ENCODE data around the gene CDK6. TPM values are rescaled to one million over a fixed set of nuclear protein-coding genes. Genes with fewer than 3 reads are reported as not detected.

CDK6 gene
- total RNA-seq, 1 experiment from 2014 or later = 175 TPM

- POLR2A ChIA-PET = no interaction called here
- DNase-seq = no peak
- H3K27me3 ChIP-seq (replicated peaks; ENCODE audit: control insufficient read depth, insufficient read depth, low read length) = no peaks in the 10 kb centered on the region
- no peaks in the 10 kb centered on the region for H3K36me3 Mint-ChIP-seq (ENCODE audit: insufficient read depth, unreplicated experiment)
- intact Hi-C loops (cut with micrococcal nuclease; ENCODE audit: unreplicated experiment) = no loop called here
- peaks cover 14% of the 10 kb centered on the region for H3K4me1 ChIP-seq
- H3K9me3 ChIP-seq = no peaks in the 10 kb centered on the region
- H3K4me3 Mint-ChIP-seq (ENCODE audit: unreplicated experiment) = no peak overlapping the region
- CTCF ChIA-PET = no interaction called here
- no peak overlapping the region for H3K4me3 ChIP-seq (ENCODE audit: low read depth, low read length)
- TF ChIP-seq, protein P1, sequence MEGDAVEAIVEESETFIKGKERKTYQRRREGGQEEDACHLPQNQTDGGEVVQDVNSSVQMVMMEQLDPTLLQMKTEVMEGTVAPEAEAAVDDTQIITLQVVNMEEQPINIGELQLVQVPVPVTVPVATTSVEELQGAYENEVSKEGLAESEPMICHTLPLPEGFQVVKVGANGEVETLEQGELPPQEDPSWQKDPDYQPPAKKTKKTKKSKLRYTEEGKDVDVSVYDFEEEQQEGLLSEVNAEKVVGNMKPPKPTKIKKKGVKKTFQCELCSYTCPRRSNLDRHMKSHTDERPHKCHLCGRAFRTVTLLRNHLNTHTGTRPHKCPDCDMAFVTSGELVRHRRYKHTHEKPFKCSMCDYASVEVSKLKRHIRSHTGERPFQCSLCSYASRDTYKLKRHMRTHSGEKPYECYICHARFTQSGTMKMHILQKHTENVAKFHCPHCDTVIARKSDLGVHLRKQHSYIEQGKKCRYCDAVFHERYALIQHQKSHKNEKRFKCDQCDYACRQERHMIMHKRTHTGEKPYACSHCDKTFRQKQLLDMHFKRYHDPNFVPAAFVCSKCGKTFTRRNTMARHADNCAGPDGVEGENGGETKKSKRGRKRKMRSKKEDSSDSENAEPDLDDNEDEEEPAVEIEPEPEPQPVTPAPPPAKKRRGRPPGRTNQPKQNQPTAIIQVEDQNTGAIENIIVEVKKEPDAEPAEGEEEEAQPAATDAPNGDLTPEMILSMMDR (IDR thresholded peaks at IDR 0.05; ENCODE audit: insufficient read depth in 1 of 2, low read depth in 1 of 2, low read length in 1 of 2, severe bottlenecking in 1 of 2, unreplicated experiment in 1 of 2) = no peak
- BruUV-seq (replicated peaks) = no TSS peak
- H3K36me3 ChIP-seq (ENCODE audit: control insufficient read depth, insufficient read depth, low read length) = no peaks in the 10 kb centered on the region
- H3K27me3 Mint-ChIP-seq (ENCODE audit: insufficient read depth, unreplicated experiment) = no peaks in the 10 kb centered on the region
- peaks cover 9% of the 10 kb centered on the region for H3K9me3 Mint-ChIP-seq (ENCODE audit: unreplicated experiment)
- no peak overlapping the region for H3K27ac Mint-ChIP-seq (ENCODE audit: unreplicated experiment)
- H3K4me1 Mint-ChIP-seq (ENCODE audit: low read depth, unreplicated experiment) = peaks cover 8% of the 10 kb centered on the region
These were observed 7.4 kb upstream of the CDK6 start for GRCh38 chr7:92843781-92844180.

DNA sequence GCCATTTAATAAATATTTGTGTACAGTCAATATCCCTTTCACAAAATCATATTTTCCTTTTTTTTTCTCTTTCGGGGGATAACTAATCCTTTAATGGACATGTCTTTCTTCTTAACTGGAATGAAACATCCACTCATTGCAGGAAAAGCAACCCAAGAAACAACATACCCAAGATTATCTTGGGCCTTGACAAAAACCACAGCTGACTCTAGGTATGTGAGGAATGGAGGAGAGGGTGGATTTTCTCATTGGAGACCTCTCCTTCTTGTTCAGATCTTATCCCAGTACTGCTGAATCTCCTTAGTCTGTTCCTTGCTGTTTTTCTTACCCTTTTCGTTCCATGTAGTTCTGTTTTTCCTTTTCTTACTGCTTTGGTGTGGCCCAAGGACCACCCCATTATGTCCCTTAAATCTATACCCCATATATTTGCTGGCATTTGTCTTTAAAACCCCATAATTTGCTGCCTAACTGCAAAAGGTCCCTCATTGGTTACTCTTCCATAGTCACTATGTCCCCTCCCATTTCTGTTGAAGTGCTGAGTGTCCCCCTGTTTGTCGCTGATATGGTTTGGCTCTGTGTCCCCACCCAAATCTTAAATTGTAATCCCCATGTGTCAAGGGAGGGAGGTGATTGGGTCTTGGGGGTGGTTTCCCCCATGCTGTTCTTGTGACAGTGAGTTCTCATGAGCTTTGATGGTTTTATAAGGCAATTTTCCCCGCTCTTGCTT, 6.8 kb upstream of the CDK6 start:
- Histone ChIP-seq H3K4me3 (ENCODE audit: low read depth, low read length) (no peak overlapping the region), H3K27me3 (replicated peaks; ENCODE audit: control insufficient read depth, insufficient read depth, low read length) (no peaks in the 10 kb centered on the region), H3K9me3 (no peaks in the 10 kb centered on the region), H3K4me1 (peaks cover 8% of the 10 kb centered on the region), H3K36me3 (ENCODE audit: control insufficient read depth, insufficient read depth, low read length) (no peaks in the 10 kb centered on the region)
- no peaks in the 10 kb centered on the region for H3K36me3 Mint-ChIP-seq (ENCODE audit: insufficient read depth, unreplicated experiment)
- H3K27me3 Mint-ChIP-seq (ENCODE audit: insufficient read depth, unreplicated experiment) = no peaks in the 10 kb centered on the region
- POLR2A ChIA-PET = no interaction called here
- BruUV-seq (replicated peaks) = no TSS peak
- DNase-seq = no peak
- TF ChIP-seq, protein P1 (IDR thresholded peaks at IDR 0.05; ENCODE audit: insufficient read depth in 1 of 2, low read depth in 1 of 2, low read length in 1 of 2, severe bottlenecking in 1 of 2, unreplicated experiment in 1 of 2) = no peak
- intact Hi-C loops (cut with micrococcal nuclease; ENCODE audit: unreplicated experiment) = no loop called here
- peaks cover 6% of the 10 kb centered on the region for H3K4me1 Mint-ChIP-seq (ENCODE audit: low read depth, unreplicated experiment)
- CTCF ChIA-PET = no interaction called here
- H3K9me3 Mint-ChIP-seq (ENCODE audit: unreplicated experiment) = peaks cover 9% of the 10 kb centered on the region
- H3K4me3 Mint-ChIP-seq (ENCODE audit: unreplicated experiment) = no peak overlapping the region
- H3K27ac Mint-ChIP-seq (ENCODE audit: unreplicated experiment) = no peak overlapping the region

- Histone ChIP-seq H3K4me3 (ENCODE audit: low read depth, low read length) (no peak overlapping the region), H3K9me3 (no peaks in the 10 kb centered on the region), H3K36me3 (ENCODE audit: control insufficient read depth, insufficient read depth, low read length) (no peaks in the 10 kb centered on the region), H3K4me1 (no peaks in the 10 kb centered on the region), H3K27me3 (replicated peaks; ENCODE audit: control insufficient read depth, insufficient read depth, low read length) (no peaks in the 10 kb centered on the region)
- peaks cover 6% of the 10 kb centered on the region for H3K4me1 Mint-ChIP-seq (ENCODE audit: low read depth, unreplicated experiment)
- no peak overlapping the region for H3K4me3 Mint-ChIP-seq (ENCODE audit: unreplicated experiment)
- H3K36me3 Mint-ChIP-seq (ENCODE audit: insufficient read depth, unreplicated experiment) = peaks cover 8% of the 10 kb centered on the region
- no TSS peak for BruUV-seq (replicated peaks)
- no peak overlapping the region for H3K27ac Mint-ChIP-seq (ENCODE audit: unreplicated experiment)
- H3K9me3 Mint-ChIP-seq (ENCODE audit: unreplicated experiment) = peaks cover 9% of the 10 kb centered on the region
- TF ChIP-seq, protein P1 (IDR thresholded peaks at IDR 0.05; ENCODE audit: insufficient read depth in 1 of 2, low read depth in 1 of 2, low read length in 1 of 2, severe bottlenecking in 1 of 2, unreplicated experiment in 1 of 2) = no peak
- no peaks in the 10 kb centered on the region for H3K27me3 Mint-ChIP-seq (ENCODE audit: insufficient read depth, unreplicated experiment)
- ChIA-PET CTCF (no interaction called here), POLR2A (no interaction called here)
- DNase-seq = no peak
- intact Hi-C loops (cut with micrococcal nuclease; ENCODE audit: unreplicated experiment) = no loop called here
These were observed 4.8 kb upstream of the CDK6 start for GRCh38 chr7:92841192-92841591.
